H1 (cell line): ENCODE data around the gene CD63.

Source experiments
- CHD2 ChIP-seq: IDR thresholded peaks from 2 replicates; pipeline ENCODE4 v1.6.1; 2012; ENCODE audit warnings: low read length, improper control_type of control experiment
- CTCF ChIP-seq, 3 experiments: IDR thresholded peaks; 1 replicate in 2 of 3; 2 replicates in 1 of 3; pipeline versions ENCODE4 v1.5.1 to v1.6.1; 2011; ENCODE audit warnings: low read length in 3 of 3, mild to moderate bottlenecking in 3 of 3, inconsistent platforms in 2 of 3, low read depth in 1 of 3, moderate library complexity in 1 of 3; ENCODE audit not compliant: insufficient read depth in 1 of 3; ENCODE audit errors: control extremely low read depth in 1 of 3
- EZH2 ChIP-seq: fragments of 200-600 bp; sonication (generic); IDR thresholded peaks from 2 replicates; pipeline ENCODE4 v1.7.1; 2012; ENCODE audit warnings: low read depth, mild to moderate bottlenecking, moderate library complexity, low read length, inconsistent platforms; ENCODE audit not compliant: severe bottlenecking
- GABPA ChIP-seq: IDR thresholded peaks from 2 replicates; pipeline ENCODE4 v1.6.1; 2011; ENCODE audit warnings: mild to moderate bottlenecking, low read length, moderate library complexity, borderline replicate concordance; ENCODE audit not compliant: insufficient read depth
- KDM1A ChIP-seq: fragments of 200-600, 300-600 bp; sonication (generic); IDR thresholded peaks from 2 replicates; pipeline ENCODE4 v1.7.1; 2016; ENCODE audit warnings: mild to moderate bottlenecking, low read length, borderline replicate concordance
- MAX ChIP-seq: IDR thresholded peaks from 2 replicates; pipeline ENCODE4 v1.6.1; 2012; ENCODE audit warnings: inconsistent platforms
- POLR2AphosphoS5 ChIP-seq: IDR thresholded peaks from 2 replicates; pipeline ENCODE4 v1.6.1; 2011; ENCODE audit warnings: low read depth, low read length
- SRF ChIP-seq: IDR thresholded peaks from 2 replicates; pipeline ENCODE4 v1.6.1; 2011; ENCODE audit warnings: mild to moderate bottlenecking, low read depth, low read length, moderate library complexity
- SUZ12 ChIP-seq: fragments of 200-600 bp; sonication (generic); IDR thresholded peaks from 2 replicates; pipeline ENCODE4 v1.6.1; 2012; ENCODE audit warnings: mild to moderate bottlenecking, inconsistent platforms, low read length, moderate library complexity, mixed read lengths
- TF ChIP-seq, protein P1 (sequence below): IDR thresholded peaks from 2 replicates; pipeline ENCODE4 v1.6.1; 2012; ENCODE audit warnings: low read length, inconsistent platforms

DNA sequence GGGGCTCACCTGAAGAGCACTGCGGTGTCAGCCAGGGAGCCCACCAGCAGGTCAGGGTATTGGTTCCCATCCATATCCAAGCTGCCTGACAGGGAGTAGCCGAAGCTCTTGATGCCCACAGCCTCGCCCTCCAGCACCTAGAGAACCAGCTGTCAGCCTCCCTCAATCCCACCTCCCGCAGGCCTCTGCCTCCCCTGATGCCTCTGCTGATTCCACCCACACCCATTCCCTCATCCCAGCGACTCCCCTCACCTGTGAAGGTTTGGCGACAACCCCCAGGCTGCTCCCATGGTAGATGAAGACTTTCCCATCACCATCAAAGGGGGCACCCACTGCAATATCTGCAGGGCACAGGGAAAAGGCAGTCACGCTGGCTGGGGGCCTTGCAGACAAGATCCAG lies 31.1 kb downstream of the CD63 start:
- TF ChIP-seq CTCF (IDR thresholded peaks at IDR 0.05; ENCODE audit: control extremely low read depth in 1 of 3, insufficient read depth in 1 of 3, low read depth in 1 of 3, low read length in 3 of 3) (no peak), SRF (no peak), SUZ12 (no peak), CHD2 (no peak), EZH2 (no peak), POLR2AphosphoS5 (no peak), MAX (no peak), GABPA (no peak), KDM1A (no peak)
- TF ChIP-seq, protein P1, sequence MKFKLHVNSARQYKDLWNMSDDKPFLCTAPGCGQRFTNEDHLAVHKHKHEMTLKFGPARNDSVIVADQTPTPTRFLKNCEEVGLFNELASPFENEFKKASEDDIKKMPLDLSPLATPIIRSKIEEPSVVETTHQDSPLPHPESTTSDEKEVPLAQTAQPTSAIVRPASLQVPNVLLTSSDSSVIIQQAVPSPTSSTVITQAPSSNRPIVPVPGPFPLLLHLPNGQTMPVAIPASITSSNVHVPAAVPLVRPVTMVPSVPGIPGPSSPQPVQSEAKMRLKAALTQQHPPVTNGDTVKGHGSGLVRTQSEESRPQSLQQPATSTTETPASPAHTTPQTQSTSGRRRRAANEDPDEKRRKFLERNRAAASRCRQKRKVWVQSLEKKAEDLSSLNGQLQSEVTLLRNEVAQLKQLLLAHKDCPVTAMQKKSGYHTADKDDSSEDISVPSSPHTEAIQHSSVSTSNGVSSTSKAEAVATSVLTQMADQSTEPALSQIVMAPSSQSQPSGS, result no peak
